Esophagus muscularis mucosa (tissue), 4 donors: Measurements from ENCODE around the gene ZNF607. TPM values are rescaled to one million over a fixed set of nuclear protein-coding genes. Genes with fewer than 3 reads are reported as not detected.
A peak's percentile ranks its signal among the peaks of the same experiment; 100 is the strongest.

Experiments used
- DNase-seq: peaks from one replicate; pipeline ENCODE4 v3.0.0-alpha.2; 2017; ENCODE audit errors: extremely low spot score
- H3K27ac ChIP-seq, 4 donors: fragments of 200-600 bp; sonication (generic); replicated peaks in 1 of 4; 1 replicate in 3 of 4; 2 replicates in 1 of 4; pipeline ENCODE4 v1.5.1; 2016 to 2019; ENCODE audit warnings: mild to moderate bottlenecking in 1 of 4
- H3K27me3 ChIP-seq, 4 donors: fragments of 200-600 bp; sonication (generic); one replicate each; pipeline versions ENCODE4 v1.5.1 to v1.6.0; 2016 to 2019
- H3K36me3 ChIP-seq, 4 donors: fragments of 200-600 bp; sonication (generic); one replicate each; pipeline ENCODE4 v1.5.1; 2016 to 2019
- H3K4me1 ChIP-seq, 4 donors: fragments of 200-600 bp; sonication (generic); one replicate each; pipeline ENCODE4 v1.5.1; 2016 to 2019
- H3K4me3 ChIP-seq, 4 donors: fragments of 200-600 bp; sonication (generic); 1 replicate in 2 of 4; 2 replicates in 2 of 4; pipeline ENCODE4 v1.5.1; 2016 to 2019; ENCODE audit warnings: mild to moderate bottlenecking in 4 of 4, moderate library complexity in 1 of 4
- H3K9me3 ChIP-seq, 4 donors: fragments of 200-600 bp; sonication (generic); 1 replicate in 3 of 4; 2 replicates in 1 of 4; pipeline ENCODE4 v1.5.1; 2016 to 2019
- EP300 ChIP-seq: sonication (generic); formaldehyde crosslinking; IDR thresholded peaks from one replicate; pipeline ENCODE4 v1.6.1; 2017; ENCODE audit warnings: antibody characterized with exemption
- POLR2A ChIP-seq: fragments of 450-650 bp; IDR thresholded peaks from one replicate; pipeline ENCODE4 v1.6.1; 2017; ENCODE audit warnings: antibody characterized with exemption, moderate library complexity, mild to moderate bottlenecking, low read depth
- POLR2AphosphoS5 ChIP-seq, 2 donors: sonication (generic); formaldehyde crosslinking; IDR thresholded peaks; one replicate each; pipeline ENCODE4 v1.6.1; 2017; ENCODE audit warnings: antibody characterized with exemption in 2 of 2
- WGBS: methylation state at CpG from one replicate; pipeline ENCODE4 v1.1.5; 2018; 5-methylcytosine and 5-hydroxymethylcytosine counted together
- intact Hi-C: fragments of 100-400 bp; cut with DNase I; formaldehyde crosslinking; loops from one replicate; pipeline ENCODE4 v1.15.1; 2023
- total RNA-seq, 4 donors: library from RNA; depleted of rRNA; stranded (reverse); fragments of >200 nt; gene quantifications; one replicate each; pipeline versions ENCODE4 v1.1.0 to v1.2.1, GENCODE V29; 2016
- TF ChIP-seq, protein P1 (sequence below), 3 experiments: fragments of 200-600 bp in 2 of 3; fragments of 450-650 bp in 1 of 3; sonication (generic) in 2 of 3; IDR thresholded peaks; one replicate each; pipeline ENCODE4 v1.5.1; 2017 to 2019; ENCODE audit warnings: antibody characterized with exemption in 3 of 3, mild to moderate bottlenecking in 2 of 3, moderate library complexity in 1 of 3

ZNF607 gene
- total RNA-seq, 4 donors from 2014 or later = 2.3 to 8.8 (median 6.7) TPM

DNA sequence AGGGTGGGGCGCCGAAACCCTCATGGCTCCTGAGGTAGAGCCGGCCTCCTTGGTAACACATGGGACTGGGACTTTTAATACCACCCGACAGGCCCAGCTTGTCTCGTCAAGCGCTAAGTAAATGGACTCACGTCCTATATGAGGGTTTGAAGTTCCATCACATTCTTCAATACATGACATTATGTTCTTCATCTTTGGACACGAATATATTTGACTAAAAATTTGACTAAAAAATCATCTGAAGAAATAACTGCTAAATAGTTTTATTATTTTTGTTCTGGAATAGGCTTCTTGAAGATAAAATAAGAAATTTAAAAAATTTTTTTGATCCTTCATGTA is 335 bp upstream of the ZNF607 start:
- peak overlapping the region; percentile 69 to 99 (median 82) for H3K4me3 ChIP-seq
- H3K9me3 ChIP-seq = no peaks in the 10 kb centered on the region
- 7% methylated on average over 8 of the region's 8 CpGs for WGBS
- peak overlapping the region; percentile 74 to 91 (median 86) for H3K27ac ChIP-seq
- H3K27me3 ChIP-seq = no peaks in the 10 kb centered on the region
- DNase-seq = no peak
- peaks cover 0 to 6% (median 3%) of the 10 kb centered on the region in 4 donors for H3K36me3 ChIP-seq
- TF ChIP-seq POLR2AphosphoS5 (IDR thresholded peaks at IDR 0.05) (no peak), EP300 (no peak), POLR2A (no peak)
- TF ChIP-seq, protein P1, sequence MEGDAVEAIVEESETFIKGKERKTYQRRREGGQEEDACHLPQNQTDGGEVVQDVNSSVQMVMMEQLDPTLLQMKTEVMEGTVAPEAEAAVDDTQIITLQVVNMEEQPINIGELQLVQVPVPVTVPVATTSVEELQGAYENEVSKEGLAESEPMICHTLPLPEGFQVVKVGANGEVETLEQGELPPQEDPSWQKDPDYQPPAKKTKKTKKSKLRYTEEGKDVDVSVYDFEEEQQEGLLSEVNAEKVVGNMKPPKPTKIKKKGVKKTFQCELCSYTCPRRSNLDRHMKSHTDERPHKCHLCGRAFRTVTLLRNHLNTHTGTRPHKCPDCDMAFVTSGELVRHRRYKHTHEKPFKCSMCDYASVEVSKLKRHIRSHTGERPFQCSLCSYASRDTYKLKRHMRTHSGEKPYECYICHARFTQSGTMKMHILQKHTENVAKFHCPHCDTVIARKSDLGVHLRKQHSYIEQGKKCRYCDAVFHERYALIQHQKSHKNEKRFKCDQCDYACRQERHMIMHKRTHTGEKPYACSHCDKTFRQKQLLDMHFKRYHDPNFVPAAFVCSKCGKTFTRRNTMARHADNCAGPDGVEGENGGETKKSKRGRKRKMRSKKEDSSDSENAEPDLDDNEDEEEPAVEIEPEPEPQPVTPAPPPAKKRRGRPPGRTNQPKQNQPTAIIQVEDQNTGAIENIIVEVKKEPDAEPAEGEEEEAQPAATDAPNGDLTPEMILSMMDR (IDR thresholded peaks at IDR 0.05) = no peak
- H3K4me1 ChIP-seq = peaks cover 11 to 18% (median 12%) of the 10 kb centered on the region in 4 donors
- intact Hi-C loops = no loop called here

DNA sequence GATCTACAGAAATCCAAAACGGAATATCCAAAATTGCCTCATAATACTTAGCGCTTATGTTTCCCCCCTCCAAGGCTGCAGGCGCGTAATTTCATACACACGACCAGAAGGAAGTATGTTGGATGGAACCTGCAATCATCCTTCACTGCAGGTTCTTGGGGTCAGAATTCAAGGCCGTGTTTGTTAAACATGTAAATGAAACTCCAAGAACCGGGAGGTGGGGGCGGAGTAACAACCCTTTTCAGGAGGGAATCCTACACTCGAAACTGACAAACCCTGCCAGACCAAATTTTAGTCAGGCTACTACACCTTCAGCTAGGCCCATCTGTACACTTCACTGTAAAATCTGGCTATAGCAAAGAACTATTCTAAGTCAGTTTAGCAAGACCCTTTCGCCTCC is 1.3 kb downstream of the ZNF607 start:
- 49% methylated on average over 10 of the region's 10 CpGs for WGBS
- no peak for DNase-seq
- H3K27me3 ChIP-seq = no peaks in the 10 kb centered on the region
- peaks cover 11 to 18% (median 12%) of the 10 kb centered on the region in 4 donors for H3K4me1 ChIP-seq
- peak overlapping the region in 2 of 4 donors; percentile 81 to 90 for H3K27ac ChIP-seq
- intact Hi-C loops = no loop called here
- TF ChIP-seq POLR2A (no peak), EP300 (no peak), POLR2AphosphoS5 (IDR thresholded peaks at IDR 0.05) (no peak)
- TF ChIP-seq, protein P1 (IDR thresholded peaks at IDR 0.05) = no peak
- H3K4me3 ChIP-seq = peak overlapping the region; percentile 69 to 99 (median 82)
- peaks cover 0 to 9% (median 7%) of the 10 kb centered on the region in 4 donors for H3K36me3 ChIP-seq
- no peaks in the 10 kb centered on the region for H3K9me3 ChIP-seq

DNA sequence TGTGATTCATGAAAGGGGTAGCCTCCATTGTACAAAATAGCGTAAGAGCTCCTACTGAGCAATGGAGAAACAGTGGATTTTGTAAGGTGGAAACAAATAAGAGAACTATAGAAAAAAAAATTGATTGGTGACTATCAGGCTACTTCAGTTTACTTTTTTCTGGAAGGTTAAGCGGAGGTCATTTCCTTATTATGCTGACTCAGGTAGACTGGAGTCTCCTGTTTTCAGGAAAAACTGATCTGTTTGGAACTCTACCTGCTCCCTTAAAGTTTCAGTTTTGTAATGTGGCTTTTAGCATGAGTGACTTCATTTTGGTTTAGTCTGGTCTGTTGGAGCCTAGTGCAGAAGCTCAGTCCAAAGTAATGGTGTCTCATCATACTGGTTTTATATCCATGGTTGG is 3.4 kb downstream of the ZNF607 start:
- H3K4me1 ChIP-seq = peaks cover 11 to 18% (median 12%) of the 10 kb centered on the region in 4 donors
- H3K27ac ChIP-seq = no peak overlapping the region
- H3K27me3 ChIP-seq = no peaks in the 10 kb centered on the region
- WGBS = 96% methylated on average over 2 of the region's 2 CpGs
- H3K4me3 ChIP-seq = no peak overlapping the region
- DNase-seq = no peak
- H3K9me3 ChIP-seq = no peaks in the 10 kb centered on the region
- peaks cover 0 to 15% (median 9%) of the 10 kb centered on the region in 4 donors for H3K36me3 ChIP-seq
- intact Hi-C loops = no loop called here
- TF ChIP-seq EP300 = no peak

DNA sequence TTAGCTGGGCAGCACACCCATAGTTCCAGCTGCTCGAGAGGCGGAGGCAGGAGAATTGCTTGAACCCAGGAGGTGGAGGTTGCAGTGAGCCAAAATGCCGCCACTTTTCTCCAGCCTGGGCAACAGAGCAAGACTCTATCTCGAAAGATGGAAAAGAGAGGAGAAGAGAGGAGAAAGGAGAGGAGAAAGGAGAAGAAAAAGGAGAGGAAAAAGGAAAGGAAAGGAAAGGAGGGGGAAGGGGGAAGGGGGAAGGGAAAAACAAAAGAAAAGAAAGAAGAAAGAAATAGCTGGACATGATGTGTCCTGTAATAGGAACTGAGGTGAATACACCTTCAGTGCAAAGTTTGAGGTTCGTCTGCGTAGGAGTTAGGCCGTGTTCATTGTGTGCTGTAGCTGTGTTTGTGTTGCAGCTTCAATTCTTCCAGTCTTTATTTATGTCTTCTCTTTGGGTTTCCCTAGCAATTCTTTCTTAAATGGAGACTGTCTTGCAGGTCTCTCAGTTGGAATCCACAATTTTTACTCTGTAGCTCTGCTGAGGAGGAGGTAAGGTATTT is 13.4 kb downstream of the ZNF607 start:
- H3K36me3 ChIP-seq = peaks cover 36 to 86% (median 49%) of the 10 kb centered on the region in 4 donors
- WGBS = 88% methylated on average over 7 of the region's 7 CpGs
- intact Hi-C loops = no loop called here

DNA sequence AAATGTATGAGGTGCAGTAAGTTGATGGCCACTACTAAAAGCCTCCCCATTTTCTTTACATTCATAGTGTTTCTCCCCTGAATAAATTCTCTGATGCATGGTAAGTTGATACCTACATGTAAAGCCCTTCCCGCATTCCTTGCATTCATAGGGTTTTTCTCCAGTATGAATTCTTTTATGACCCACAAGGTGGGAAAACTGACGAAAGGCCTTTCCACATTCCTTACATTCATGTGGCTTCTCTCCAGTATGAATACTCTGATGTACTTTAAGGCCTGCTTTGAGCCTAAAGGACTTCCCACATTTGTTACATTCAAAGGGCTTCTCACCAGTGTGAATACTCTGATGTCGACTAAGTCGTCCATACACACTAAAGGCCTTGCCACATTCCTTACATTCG is 20.5 kb downstream of the ZNF607 start:
- TF ChIP-seq POLR2A (no peak), POLR2AphosphoS5 (IDR thresholded peaks at IDR 0.05) (no peak), EP300 (no peak)
- TF ChIP-seq, protein P1 (IDR thresholded peaks at IDR 0.05) = no peak
- Histone ChIP-seq H3K27me3 (no peaks in the 10 kb centered on the region), H3K36me3 (peaks cover 30 to 61% (median 39%) of the 10 kb centered on the region in 4 donors), H3K9me3 (peaks cover 0 to 15% (median 0%) of the 10 kb centered on the region in 4 donors), H3K4me1 (no peaks in the 10 kb centered on the region), H3K27ac (no peak overlapping the region), H3K4me3 (no peak overlapping the region)
- intact Hi-C loops = no loop called here
- WGBS = 93% methylated on average over 5 of the region's 5 CpGs
- no peak for DNase-seq

More for the DNA sequence above, 13.4 kb downstream of the ZNF607 start:
- DNase-seq = no peak
- TF ChIP-seq POLR2A = no peak
- TF ChIP-seq, protein P1 (IDR thresholded peaks at IDR 0.05) = no peak
- TF ChIP-seq POLR2AphosphoS5 (IDR thresholded peaks at IDR 0.05) = no peak
- no peak for TF ChIP-seq EP300
- Histone ChIP-seq H3K27me3 (no peaks in the 10 kb centered on the region), H3K27ac (no peak overlapping the region), H3K9me3 (no peaks in the 10 kb centered on the region), H3K4me3 (no peak overlapping the region), H3K4me1 (no peaks in the 10 kb centered on the region)
